CD14-positive monocyte (primary cell): ENCODE data around the gene GIN1. TPM values are rescaled to one million over a fixed set of nuclear protein-coding genes. Genes with fewer than 3 reads are reported as not detected.

ENCODE experiments used
- DNase-seq, 3 donors: peaks; one replicate each; pipeline ENCODE4 v3.0.0-alpha.2; 2011 to 2022
- H2AFZ ChIP-seq: 2 replicates; pipeline ENCODE4 v1.6.0; 2012; ENCODE audit warnings: mild to moderate bottlenecking, low read depth, low read length, inconsistent platforms; ENCODE audit not compliant: insufficient read depth, poor library complexity, severe bottlenecking
- H3K27ac ChIP-seq, 2 donors: 1 replicate in 1 of 2; 2 replicates in 1 of 2; pipeline ENCODE4 v1.5.1; 2012 to 2013; ENCODE audit warnings: low read length in 2 of 2, control low read depth in 1 of 2, inconsistent platforms in 1 of 2, low read depth in 1 of 2, mild to moderate bottlenecking in 1 of 2
- H3K27me3 ChIP-seq, 2 donors: one replicate each; pipeline versions ENCODE4 v1.6.0 to v1.6.1; 2011 to 2013; ENCODE audit warnings: low read length in 2 of 2; ENCODE audit not compliant: control insufficient read depth in 2 of 2, insufficient read depth in 2 of 2
- H3K36me3 ChIP-seq, 2 donors: replicated peaks in 1 of 2; 1 replicate in 1 of 2; 2 replicates in 1 of 2; pipeline versions ENCODE4 v1.5.1 to v1.6.1; 2012 to 2013; ENCODE audit warnings: low read length in 2 of 2, control low read depth in 1 of 2, inconsistent platforms in 1 of 2, mild to moderate bottlenecking in 1 of 2; ENCODE audit not compliant: insufficient read depth in 2 of 2, control insufficient read depth in 1 of 2
- H3K4me1 ChIP-seq, 2 donors: 1 replicate in 1 of 2; 2 replicates in 1 of 2; pipeline versions ENCODE4 v1.5.1 to v1.6.1; 2012 to 2013; ENCODE audit warnings: low read length in 2 of 2, control low read depth in 1 of 2, inconsistent platforms in 1 of 2, mild to moderate bottlenecking in 1 of 2, moderate library complexity in 1 of 2; ENCODE audit not compliant: insufficient read depth in 2 of 2, control insufficient read depth in 1 of 2
- H3K4me2 ChIP-seq: replicated peaks from 2 replicates; pipeline ENCODE3; 2012; ENCODE audit warnings: low read length, moderate library complexity, mild to moderate bottlenecking; ENCODE audit not compliant: poor library complexity, severe bottlenecking; ENCODE audit errors: extremely low read depth
- H3K4me3 ChIP-seq, 3 experiments: fragments of 200-600 bp in 1 of 3; sonication (generic) in 1 of 3; replicated peaks in 1 of 3; 1 replicate in 2 of 3; 2 replicates in 1 of 3; pipeline ENCODE4 v1.5.1; 2011 to 2013; ENCODE audit warnings: low read length in 3 of 3, mild to moderate bottlenecking in 3 of 3, control low read depth in 2 of 3, low read depth in 2 of 3, inconsistent platforms in 1 of 3, moderate library complexity in 1 of 3
- H3K79me2 ChIP-seq: 2 replicates; pipeline ENCODE4 v1.6.0; 2012; ENCODE audit warnings: mild to moderate bottlenecking, control low read depth, inconsistent platforms, low read length, moderate library complexity; ENCODE audit not compliant: insufficient read depth
- H3K9ac ChIP-seq: 2 replicates; pipeline ENCODE4 v1.6.0; 2017; ENCODE audit warnings: low read length, mild to moderate bottlenecking; ENCODE audit not compliant: insufficient read depth, poor library complexity, severe bottlenecking
- H3K9me3 ChIP-seq, 2 donors: replicated peaks in 1 of 2; 1 replicate in 1 of 2; 2 replicates in 1 of 2; pipeline versions ENCODE4 v1.5.1 to v1.6.1; 2012 to 2013; ENCODE audit warnings: low read length in 2 of 2, control low read depth in 1 of 2; ENCODE audit not compliant: control insufficient read depth in 1 of 2, insufficient read depth in 1 of 2
- H4K20me1 ChIP-seq: 2 replicates; pipeline ENCODE4 v1.6.0; 2012; ENCODE audit warnings: mild to moderate bottlenecking, low read length, control low read depth, moderate library complexity; ENCODE audit not compliant: insufficient read depth
- H3K27ac Mint-ChIP-seq, 7 donors: one replicate each; pipeline ENCODE4 v1.8.0; 2020; ENCODE audit warnings: mild to moderate bottlenecking in 7 of 7, mixed read lengths in 7 of 7, moderate library complexity in 6 of 7, inconsistent platforms in 2 of 7
- H3K27me3 Mint-ChIP-seq, 3 donors: one replicate each; pipeline ENCODE4 v1.8.0; 2021 to 2022; ENCODE audit warnings: low read depth in 3 of 3, mild to moderate bottlenecking in 3 of 3, mixed read lengths in 3 of 3, moderate library complexity in 3 of 3, inconsistent platforms in 1 of 3
- H3K36me3 Mint-ChIP-seq, 2 donors: one replicate each; pipeline ENCODE4 v1.8.0; 2020; ENCODE audit warnings: mixed read lengths in 2 of 2, inconsistent platforms in 1 of 2, mild to moderate bottlenecking in 1 of 2
- H3K4me1 Mint-ChIP-seq: one replicate; pipeline ENCODE4 v1.8.0; 2020; ENCODE audit warnings: mild to moderate bottlenecking, mixed read lengths
- H3K4me3 Mint-ChIP-seq, 2 donors: one replicate each; pipeline ENCODE4 v1.8.0; 2020; ENCODE audit warnings: mild to moderate bottlenecking in 2 of 2, mixed read lengths in 2 of 2, moderate library complexity in 1 of 2
- H3K9me3 Mint-ChIP-seq, 7 donors: one replicate each; pipeline ENCODE4 v1.8.0; 2020 to 2022; ENCODE audit warnings: mixed read lengths in 7 of 7, mild to moderate bottlenecking in 6 of 7, moderate library complexity in 6 of 7, inconsistent platforms in 2 of 7
- CTCF ChIP-seq: fragments of 200-600 bp; IDR thresholded peaks from one replicate; pipeline ENCODE4 v1.8.0; 2022; ENCODE audit warnings: antibody characterized with exemption, mild to moderate bottlenecking
- WGBS: methylation state at CpG from one replicate; pipeline ENCODE4 v1.1.5; 2013; ENCODE audit warnings: missing lambda C conversion rate; ENCODE audit not compliant: insufficient coverage; 5-methylcytosine and 5-hydroxymethylcytosine counted together
- intact Hi-C, 2 donors: fragments of 100-400 bp; cut with micrococcal nuclease; formaldehyde crosslinking; loops; one replicate each; pipeline versions ENCODE4 v1.15.0 to v1.15.1; 2023
- polyA minus RNA-seq: library from RNA; depleted of rRNA, polyadenylated mRNA; stranded (reverse); fragments of >200 nt; gene quantifications from 2 replicates; pipeline ENCODE4 v1.2.3, GENCODE V29; 2012
- polyA plus RNA-seq, 3 donors: library from polyadenylated mRNA; depleted of rRNA in 1 of 3; unstranded in 2 of 3; stranded (reverse) in 1 of 3; fragments of 300-500 nt in 2 of 3; fragments of >200 nt in 1 of 3; fragmentation: Illumina TruSeq in 2 of 3; gene quantifications; 1 replicate in 2 of 3; 2 replicates in 1 of 3; pipeline ENCODE4 v1.2.3, GENCODE V29; 2012 to 2021
- total RNA-seq, 12 experiments: library from RNA in 1 of 12; stranded (reverse) in 1 of 12; fragments of 120-200 nt in 1 of 12; gene quantifications; one replicate each; pipeline ENCODE4 v1.2.4 and lab custom pipeline; 2013 to 2026; ENCODE audit warnings: mixed read lengths in 6 of 12, inconsistent platforms in 1 of 12

The GIN1 gene
- total RNA-seq (2013), result 10.1 TPM
- polyA plus RNA-seq, result 1 to 10 TPM; 2.2 to 4.7 (median 3.7) TPM
- polyA minus RNA-seq, result 1.2 and 1.8 TPM in 2 replicates
- 2.5 to 7.4 (median 4.1) reads per million in 11 experiments for total RNA-seq (lab: John Stamatoyannopoulos, UW)

- no peaks in the 10 kb centered on the region for H3K27me3 Mint-ChIP-seq
- intact Hi-C loops, result no loop called here
Observed at GRCh38 chr5:103119765-103120606, at the start of gene GIN1, which contains the start of gene PPIP5K2. Gene GIN1 (minus strand): TSS chr5:103120138. CDS start chr5:103108707, 11,431 bp downstream. Gene PPIP5K2 (plus strand): TSS chr5:103120301. CDS start chr5:103129590, 9,289 bp downstream.

More at GRCh38 chr5:103119765-103120606, at the start of gene GIN1, which contains the start of gene PPIP5K2:
- Mint-ChIP-seq H3K4me3 (peak within 1 kb of the TSS; percentile 99), H3K9me3 (no peaks in the 10 kb centered on the region), H3K36me3 (peaks cover 2 to 11% of the 10 kb centered on the region in 2 donors), H3K4me1 (peaks cover 33% of the 10 kb centered on the region), H3K27ac (peak within 1 kb of the TSS; percentile 98 to 100 (median 100))
- peaks cover 0 to 6% of the 10 kb centered on the region in 2 donors for H3K36me3 ChIP-seq
- DNase-seq, result peak; percentile 96 to 98 (median 97)
- H3K27me3 ChIP-seq, result no peaks in the 10 kb centered on the region
- H3K4me2 ChIP-seq, result peak within 1 kb of the TSS; percentile 97
- 0% methylated on average over 39 of the region's 46 CpGs for WGBS
- H3K9me3 ChIP-seq, result no peaks in the 10 kb centered on the region
- H3K4me3 ChIP-seq, result peak within 1 kb of the TSS; percentile 89 to 99 (median 95)
- peaks cover 22% of the 10 kb centered on the region for H4K20me1 ChIP-seq
- peaks cover 9 to 37% of the 10 kb centered on the region in 2 donors for H3K4me1 ChIP-seq
- H3K9ac ChIP-seq, result peak within 1 kb of the TSS; percentile 90
- peak within 1 kb of the TSS; percentile 99 for H2AFZ ChIP-seq
- no peak for TF ChIP-seq CTCF
- peaks cover 88% of the 10 kb centered on the region for H3K79me2 ChIP-seq
- H3K27ac ChIP-seq, result peak within 1 kb of the TSS; percentile 97 to 99
